HG02763 (cell line): Measurements from ENCODE around the gene FLCN.

Experiments
- ATAC-seq: cut with Tn5 transposase; IDR thresholded peaks from one replicate; pipeline ENCODE4 v1.9.1; 2021; ENCODE audit warnings: mild to moderate bottlenecking, moderate library complexity; ENCODE audit not compliant: unreplicated experiment

The FLCN gene

DNA sequence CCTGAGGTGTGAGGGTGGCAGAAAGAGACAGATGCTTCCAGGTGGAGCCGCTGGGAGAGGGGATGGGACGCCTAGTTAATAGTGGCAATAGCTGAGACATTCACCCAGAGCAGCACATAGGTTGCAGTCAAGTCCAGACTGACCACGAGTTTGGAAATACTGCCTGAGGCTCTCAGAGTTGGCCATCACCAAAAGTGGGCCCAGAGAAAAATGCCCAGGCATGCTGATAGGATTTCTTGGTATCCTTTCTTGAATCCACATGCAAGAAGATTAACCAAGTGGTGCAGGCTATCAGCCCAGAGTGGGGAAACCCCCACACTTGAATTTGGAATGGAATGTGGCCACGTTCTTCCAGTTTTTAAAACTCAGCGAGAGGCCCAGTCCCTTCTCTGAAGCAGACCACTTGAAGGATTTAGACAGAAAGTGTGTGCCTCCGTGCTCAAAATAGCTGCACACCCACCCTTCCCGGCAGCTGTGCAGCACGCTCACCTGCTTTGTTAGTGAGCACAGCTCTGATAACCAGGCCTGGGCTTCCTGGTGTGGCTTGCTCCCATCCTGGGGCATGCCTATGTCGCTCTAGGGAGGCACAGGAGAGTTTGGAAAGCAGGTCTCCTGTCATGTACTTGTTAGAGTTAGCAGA lies 66.5 kb downstream of the FLCN start:
- no peak for ATAC-seq

DNA sequence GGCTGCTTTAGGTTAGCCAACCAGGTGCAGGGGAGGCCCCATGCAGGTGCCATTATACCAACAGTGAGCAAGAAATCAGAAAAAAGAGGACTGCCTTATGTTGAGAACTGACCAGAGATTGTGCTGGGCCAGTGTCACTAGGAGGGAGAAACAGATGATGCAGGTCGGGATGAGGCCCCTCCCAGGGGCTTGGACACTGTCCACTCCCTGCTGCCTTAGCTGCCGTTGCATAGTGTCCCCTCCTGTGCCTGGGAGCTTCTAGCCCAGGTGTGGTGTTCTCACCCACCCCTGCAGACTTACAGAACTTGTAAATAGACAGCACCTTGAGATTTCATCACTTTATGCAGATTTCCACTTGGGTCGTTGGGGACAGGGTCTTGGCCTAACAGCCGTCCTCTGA lies 67.6 kb downstream of the FLCN start:
- no peak for ATAC-seq

DNA sequence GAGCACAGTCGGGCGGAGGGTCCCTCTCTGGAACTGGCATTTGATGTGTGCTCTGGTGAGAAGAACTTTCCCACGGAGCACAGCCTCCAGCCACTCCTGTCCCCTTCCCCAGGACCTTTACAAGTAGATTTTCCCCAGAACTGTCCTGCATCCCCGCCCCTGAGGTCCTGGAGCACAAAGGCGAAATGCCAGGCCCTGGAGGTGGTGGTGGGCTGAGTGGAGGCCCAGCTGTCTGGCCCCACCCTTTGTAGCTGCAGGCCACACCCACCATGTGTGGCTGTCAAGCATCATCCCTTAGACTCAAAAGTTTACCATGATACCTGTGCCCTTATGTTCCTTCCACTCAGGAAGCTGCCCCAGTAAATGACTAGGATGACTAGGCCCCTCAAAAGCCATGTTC lies 68.6 kb downstream of the FLCN start:
- ATAC-seq = no peak

DNA sequence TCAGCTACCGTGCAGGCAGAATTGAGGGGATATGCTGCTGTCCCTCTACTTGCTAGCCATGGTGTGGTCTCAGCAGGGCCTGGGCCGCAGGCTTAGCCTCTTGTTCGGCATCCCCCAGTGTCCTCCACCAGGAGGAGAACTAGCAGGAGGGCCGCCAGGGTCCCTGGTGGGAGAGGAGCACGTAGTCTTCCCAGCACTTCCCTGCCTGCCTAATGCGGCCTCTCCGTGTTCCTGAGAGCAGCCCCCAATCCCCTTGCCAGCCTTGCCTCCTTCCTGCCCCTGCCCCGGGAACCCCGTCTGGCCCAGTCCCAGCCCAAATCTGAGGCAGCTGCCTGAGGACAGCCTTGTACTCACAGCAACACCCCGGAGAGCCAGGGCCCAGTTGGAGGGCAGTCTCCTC lies 69.0 kb downstream of the FLCN start:
- ATAC-seq = no peak

DNA sequence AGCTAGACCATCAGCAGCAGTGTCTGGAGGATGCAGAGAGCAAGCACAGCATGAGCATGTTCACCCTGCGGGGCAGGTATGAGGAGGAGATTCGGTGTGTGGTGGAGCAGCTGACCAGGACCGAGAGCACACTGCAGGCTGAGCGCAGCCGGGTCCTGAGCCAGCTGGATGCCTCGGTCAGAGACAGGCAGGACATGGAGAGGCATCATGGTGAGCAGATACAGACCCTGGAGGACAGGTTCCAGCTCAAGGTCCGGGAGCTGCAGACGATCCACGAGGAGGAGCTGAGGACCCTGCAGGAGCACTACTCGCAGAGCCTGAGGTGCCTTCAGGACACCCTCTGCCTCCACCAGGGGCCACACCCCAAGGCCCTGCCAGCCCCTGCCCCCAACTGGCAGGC lies 69.6 kb downstream of the FLCN start:
- ATAC-seq = no peak

DNA sequence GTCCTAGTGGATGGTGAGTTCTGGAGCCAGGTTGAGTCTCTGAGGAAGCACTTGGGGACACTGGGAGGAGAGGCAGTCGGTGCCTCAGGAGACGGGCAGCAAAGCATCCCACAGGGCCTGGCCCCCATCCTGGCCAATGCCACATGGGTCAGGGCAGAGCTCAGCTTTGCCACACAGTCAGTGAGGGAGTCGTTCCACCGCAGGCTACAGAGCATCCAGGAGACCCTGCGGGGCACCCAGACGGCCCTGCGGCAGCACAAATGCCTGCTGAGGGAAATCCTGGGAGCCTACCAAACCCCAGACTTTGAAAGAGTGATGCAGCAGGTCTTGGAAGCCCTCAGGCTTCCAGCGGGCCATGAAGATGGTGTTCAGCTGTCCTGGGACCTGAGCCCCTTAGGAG lies 70.5 kb downstream of the FLCN start:
- no peak for ATAC-seq

DNA sequence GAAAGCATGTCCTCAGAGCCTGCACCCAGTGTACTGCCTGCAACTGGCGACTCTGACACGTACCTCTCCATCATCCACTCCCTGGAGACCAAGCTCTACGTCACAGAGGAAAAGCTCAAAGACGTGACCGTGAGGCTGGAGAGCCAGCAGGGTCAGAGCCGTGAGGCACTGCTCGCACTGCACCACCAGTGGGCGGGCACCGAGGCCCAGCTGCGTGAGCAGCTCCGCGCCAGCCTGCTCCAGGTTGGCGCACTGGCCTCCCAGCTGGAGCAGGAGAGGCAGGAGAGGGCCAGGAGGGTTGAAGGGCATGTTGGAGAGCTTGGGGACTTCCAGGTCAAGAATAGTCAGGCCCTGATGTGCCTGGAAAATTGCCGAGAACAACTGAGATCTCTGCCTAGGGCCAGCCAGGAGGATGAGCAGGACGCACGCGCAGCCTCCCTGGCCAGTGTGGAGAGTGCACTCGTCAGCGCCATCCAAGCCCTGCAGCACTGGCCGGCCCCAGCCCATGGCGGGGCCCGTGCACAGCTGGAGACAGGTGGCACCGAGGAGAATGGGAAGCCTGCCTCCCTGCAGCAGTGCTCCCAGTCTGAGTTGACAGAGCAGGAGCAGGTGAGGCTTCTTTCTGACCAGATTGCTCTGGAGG lies 71.2 kb downstream of the FLCN start:
- ATAC-seq = no peak

DNA sequence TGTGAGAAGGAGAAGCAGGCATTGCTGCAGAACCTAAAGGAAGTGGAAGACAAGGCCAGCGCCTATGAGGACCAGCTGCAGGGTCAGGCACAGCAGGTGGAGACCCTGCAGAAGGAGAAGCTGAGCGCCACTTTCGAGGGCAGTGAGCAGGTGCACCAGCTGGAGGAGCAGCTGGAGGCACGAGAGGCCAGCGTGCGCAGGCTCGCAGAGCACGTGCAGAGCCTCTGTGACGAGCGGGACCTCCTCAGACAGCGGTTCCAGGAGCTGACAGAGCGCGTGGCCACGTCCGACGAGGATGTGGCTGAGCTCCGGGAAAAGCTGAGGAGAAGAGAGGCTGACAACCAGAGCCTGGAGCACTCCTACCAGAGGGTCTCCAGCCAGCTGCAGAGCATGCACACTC lies 72.3 kb downstream of the FLCN start:
- ATAC-seq = no peak

DNA sequence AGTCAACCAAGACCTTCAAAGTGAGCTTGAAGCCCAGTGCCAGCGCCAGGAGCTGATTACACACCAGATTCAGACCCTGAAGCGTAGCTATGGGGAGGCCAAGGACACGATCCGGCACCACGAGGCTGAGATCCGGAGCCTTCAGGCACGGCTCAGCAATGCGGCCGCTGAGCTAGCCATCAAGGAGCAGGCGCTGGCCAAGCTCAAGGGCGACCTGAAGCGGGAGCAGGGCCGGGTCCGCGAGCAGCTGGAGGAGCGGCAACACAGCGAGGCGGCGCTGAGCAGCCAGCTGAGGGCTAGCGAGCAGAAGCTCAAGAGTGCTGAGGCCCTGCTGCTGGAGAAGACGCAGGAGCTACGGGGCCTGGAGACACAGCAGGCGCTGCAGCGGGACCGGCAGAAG lies 72.8 kb downstream of the FLCN start:
- ATAC-seq = no peak
